HT-29 (cell line): ENCODE measurements around the gene JOSD1. TPM values are rescaled to one million over a fixed set of nuclear protein-coding genes. Genes with fewer than 3 reads are reported as not detected.
"Not testable (repeated sequence)": the region's sequence is repeated elsewhere in the genome, so short reads cannot be mapped to it uniquely, and the experiment has no call there.

ENCODE experiments used
- DNase-seq: peaks from one replicate; pipeline ENCODE4 v3.0.0-alpha.2; 2015; ENCODE audit warnings: low spot score
- total RNA-seq: library from RNA; depleted of rRNA; stranded (reverse); fragments of >200 nt; shearing (Covaris generic); gene quantifications from 2 replicates; pipeline ENCODE4 v1.2.3, GENCODE V29; 2014

Gene JOSD1
- total RNA-seq, 1 experiment from 2014 or later = 79.2 TPM

- peak; percentile 60 for DNase-seq
These were observed 6.7 kb downstream of the JOSD1 start for GRCh38 chr22:38694049-38694448.

GRCh38 chr22:38689651-38690050 lies 11.1 kb downstream of the JOSD1 start:
- no peak for DNase-seq

GRCh38 chr22:38685761-38686160 lies 15.0 kb downstream of the JOSD1 start:
- DNase-seq = no peak

DNA sequence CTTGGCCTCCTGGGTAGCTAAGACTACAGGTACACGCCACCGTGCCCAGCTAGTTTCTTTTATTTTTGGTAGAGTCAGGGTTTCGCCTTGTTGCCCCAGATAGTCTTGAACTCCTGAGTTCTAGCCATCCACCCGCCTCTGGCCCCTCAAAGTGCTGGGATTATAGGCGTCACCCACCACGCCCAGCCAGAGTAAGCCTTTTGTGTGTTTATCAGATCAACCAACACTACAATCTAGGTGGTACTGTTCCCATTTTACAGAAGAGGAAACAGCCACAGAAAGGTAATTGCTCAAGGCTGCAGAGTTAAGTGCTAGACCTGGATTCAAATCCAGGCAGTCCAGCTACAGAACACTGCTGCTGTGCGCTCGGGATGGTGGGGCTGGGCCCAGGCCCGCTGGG lies 15.8 kb downstream of the JOSD1 start:
- DNase-seq = no peak

- DNase-seq = peak; percentile 84
These were observed 19.0 kb downstream of the JOSD1 start, which contains the start of gene TOMM22 for GRCh38 chr22:38681582-38682335. Gene TOMM22 (plus strand): TSS chr22:38681957. CDS start chr22:38681979, 22 bp downstream.

DNA sequence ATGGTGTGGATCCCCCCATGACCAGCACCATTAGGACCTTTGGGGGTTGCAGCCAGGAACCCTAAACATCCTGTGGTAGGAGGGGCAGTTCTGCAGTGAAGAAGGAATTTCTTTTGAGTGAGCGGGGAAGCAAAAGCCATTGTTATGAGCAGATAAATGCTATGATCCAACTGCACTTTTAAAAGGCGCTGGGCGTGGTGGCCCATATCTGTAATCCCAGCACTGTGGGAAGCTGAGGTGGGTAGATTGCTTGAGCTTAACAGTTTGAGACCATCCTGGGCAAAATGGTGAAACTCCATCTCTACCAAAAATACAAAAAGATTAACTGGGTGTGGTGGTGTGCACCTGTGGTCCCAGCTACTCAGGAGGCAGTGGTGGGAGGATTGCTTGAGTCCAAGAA lies 24.9 kb downstream of the JOSD1 start:
- no peak for DNase-seq

DNA sequence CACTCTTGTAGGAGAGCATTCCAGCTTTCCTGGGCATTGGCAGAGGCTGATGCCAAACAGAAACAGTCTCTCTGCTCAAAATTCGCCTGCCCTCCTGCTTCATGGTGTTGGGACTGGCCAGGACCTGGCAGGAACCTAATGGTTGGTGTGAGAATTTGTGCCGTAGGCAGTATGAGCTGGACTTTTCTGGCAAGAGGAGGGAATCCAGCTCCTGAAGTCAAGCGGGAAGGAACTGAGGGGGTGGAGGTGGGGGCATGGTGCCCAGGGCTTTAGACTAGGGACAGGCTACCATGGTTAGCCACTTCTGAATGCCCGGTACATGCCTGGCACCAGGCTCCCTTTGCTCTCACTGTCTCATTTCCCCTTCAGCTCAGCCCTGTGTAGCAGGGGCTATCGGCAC lies 25.9 kb downstream of the JOSD1 start:
- DNase-seq = no peak

DNA sequence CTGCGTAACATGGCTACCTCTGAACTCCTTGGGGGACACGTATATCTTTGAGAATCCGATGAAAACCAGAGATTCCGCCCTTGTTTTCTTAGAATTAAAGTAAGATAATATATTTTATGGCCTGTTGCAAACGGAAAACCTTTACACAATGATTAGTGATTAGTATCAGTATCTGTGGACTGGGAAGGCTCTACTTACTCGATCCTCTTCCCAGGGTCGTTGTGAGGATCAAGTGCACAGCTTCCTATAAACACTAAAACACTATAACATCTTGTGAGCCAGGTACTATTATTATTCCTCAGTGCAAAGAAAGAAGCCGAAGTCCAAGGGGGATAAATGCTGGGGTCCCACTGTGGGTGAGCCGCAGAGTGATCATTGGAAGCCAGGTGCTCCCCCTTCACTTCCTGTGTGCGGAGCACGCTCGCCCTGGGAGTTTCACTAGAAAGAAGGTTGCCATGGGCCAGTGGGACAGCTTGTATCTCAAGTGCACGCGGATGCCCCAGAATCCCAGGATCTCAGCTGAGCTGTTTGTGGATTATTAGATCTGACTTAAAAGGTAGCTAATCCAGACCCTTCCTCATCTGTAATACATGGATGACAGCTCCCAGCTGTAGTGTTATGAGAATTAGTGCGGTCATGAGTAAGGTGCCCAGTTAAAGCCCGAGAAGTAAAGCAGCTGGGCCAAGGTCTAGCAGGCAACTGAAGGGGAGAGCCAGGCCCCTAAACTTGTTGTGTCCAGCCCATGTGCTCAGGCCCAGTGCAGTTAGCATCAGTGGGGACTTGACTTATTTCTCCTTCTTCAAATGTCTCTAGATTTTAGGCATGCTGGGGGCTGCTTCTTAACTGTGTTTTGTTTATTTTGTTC lies 43.5 kb downstream of the JOSD1 start:
- DNase-seq = peak; percentile 59

GRCh38 chr22:38656256-38657044 lies 44.3 kb downstream of the JOSD1 start, which contains the start of the genes CBY1 and FAM227A:
Gene CBY1 (plus strand): TSS chr22:38656638. CDS start chr22:38668055, 11,417 bp downstream.
Gene FAM227A (minus strand): TSS chr22:38656392. CDS start chr22:38650168, 6,224 bp downstream.
- peak; percentile 91 for DNase-seq

- no peak for DNase-seq
These were observed 45.1 kb downstream of the JOSD1 start for GRCh38 chr22:38655519-38656255.

- DNase-seq = no peak
These were observed 47.0 kb downstream of the JOSD1 start for GRCh38 chr22:38653741-38654140.

DNA sequence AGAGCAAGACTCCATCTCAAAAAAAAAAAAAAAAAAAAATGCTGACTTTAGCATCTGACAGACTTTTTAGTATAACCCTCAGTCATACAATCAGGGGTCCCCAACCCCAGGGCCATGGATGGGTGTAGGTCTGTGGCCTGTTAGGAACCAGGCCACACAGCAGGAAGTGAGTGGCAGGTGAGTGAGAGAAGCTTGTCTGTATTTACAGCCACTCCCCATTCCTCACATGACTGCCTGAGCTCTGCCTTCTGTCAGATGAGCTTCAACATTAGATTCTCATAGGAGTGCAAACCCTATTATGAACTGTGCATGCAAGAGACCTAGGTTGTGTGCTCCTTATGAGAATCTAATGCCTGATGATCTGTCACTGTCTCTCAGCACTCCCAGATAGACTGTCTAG lies 47.9 kb downstream of the JOSD1 start:
- DNase-seq = peak; percentile 3

GRCh38 chr22:38649841-38650522 lies 50.8 kb downstream of the JOSD1 start:
- peak; percentile 12 for DNase-seq

- DNase-seq = no peak
These were observed 55.3 kb downstream of the JOSD1 start for GRCh38 chr22:38645430-38645829.

- not testable (repeated sequence) for DNase-seq
These were observed 56.5 kb downstream of the JOSD1 start for GRCh38 chr22:38644245-38644644.

DNA sequence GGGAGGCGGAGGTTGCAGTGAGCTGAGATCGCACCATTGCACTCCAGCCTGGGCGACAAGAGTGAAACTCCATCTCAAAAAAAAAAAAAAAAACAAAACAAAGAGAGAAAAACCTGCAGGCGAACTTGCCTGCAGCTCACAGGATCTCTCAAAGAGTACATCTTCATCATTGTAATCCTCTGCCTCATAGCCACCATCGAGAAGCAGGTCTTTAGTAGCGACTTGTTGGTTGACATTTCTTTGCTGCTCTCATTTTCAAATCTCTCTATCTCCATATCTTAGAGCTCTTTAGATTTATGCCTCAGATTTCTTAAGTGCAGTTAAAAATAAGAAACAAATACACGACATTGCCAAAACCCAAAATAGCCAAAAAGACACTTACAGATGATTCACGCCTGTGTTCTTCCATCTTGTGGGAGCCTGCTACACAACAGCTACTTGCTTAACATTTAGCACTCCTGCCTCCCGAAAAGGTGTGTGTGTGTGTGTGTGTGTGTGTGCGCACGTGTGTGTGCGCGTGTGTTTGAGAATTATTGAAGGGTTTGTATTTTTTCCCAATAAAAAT lies 59.2 kb downstream of the JOSD1 start:
- no peak for DNase-seq

- DNase-seq = no peak
These were observed 62.0 kb downstream of the JOSD1 start for GRCh38 chr22:38638728-38639127.

- DNase-seq = no peak
These were observed 62.5 kb downstream of the JOSD1 start for GRCh38 chr22:38638216-38638615.
